Measurements from ENCODE around the gene SYT1. TPM values are rescaled to one million over a fixed set of nuclear protein-coding genes. Genes with fewer than 3 reads are reported as not detected.
"Not testable (repeated sequence)": the region's sequence is repeated elsewhere in the genome, so short reads cannot be mapped to it uniquely, and the experiment has no call there.

SYT1 gene
- total and polyA plus RNA-seq, 2 donors (not counting 1 experiment from before 2014, with no cell fraction given), result 0.60 to 1.3 TPM

GRCh38 chr12:79424109-79424721 lies 559.6 kb downstream of the SYT1 start:
- no peaks in the 10 kb centered on the region for H3K4me1 Mint-ChIP-seq
- intact Hi-C loops (cut with micrococcal nuclease), result no loop called here
- H3K27me3 Mint-ChIP-seq, result no peaks in the 10 kb centered on the region
- Histone ChIP-seq H3K4me2 (replicated peaks; ENCODE audit: low read depth, low read length, poor library complexity, severe bottlenecking) (no peak overlapping the region), H2AFZ (ENCODE audit: insufficient read depth, low read depth, low read length, poor library complexity, severe bottlenecking) (no peak overlapping the region), H3K36me3 (replicated peaks in 1 of 2; ENCODE audit: control extremely low read depth in 1 of 2, control insufficient read depth in 1 of 2, extremely low read depth in 1 of 2, insufficient read depth in 2 of 2, low read length in 1 of 2) (no peaks in the 10 kb centered on the region), H3K9me3 (ENCODE audit: control extremely low read depth in 1 of 3, control insufficient read depth in 2 of 3, insufficient read depth in 1 of 3, low read length in 2 of 3) (peaks cover 0 to 1% (median 0%) of the 10 kb centered on the region in 3 donors), H3K27me3 (replicated peaks in 1 of 4; ENCODE audit: control extremely low read depth in 1 of 4, control insufficient read depth in 3 of 4, insufficient read depth in 4 of 4, low read length in 3 of 4) (no peaks in the 10 kb centered on the region), H3K4me1 (ENCODE audit: control insufficient read depth in 2 of 2, insufficient read depth in 2 of 2, low read length in 2 of 2) (no peaks in the 10 kb centered on the region), H4K20me1 (ENCODE audit: control insufficient read depth, insufficient read depth, low read length, poor library complexity, severe bottlenecking) (no peaks in the 10 kb centered on the region), H3K79me2 (ENCODE audit: control insufficient read depth, insufficient read depth, low read length) (no peaks in the 10 kb centered on the region), H3K4me3 (ENCODE audit: control extremely low read depth in 1 of 5, extremely low read depth in 1 of 5, insufficient read depth in 1 of 5, low read depth in 2 of 5, low read length in 4 of 5) (no peak overlapping the region), H3K27ac (ENCODE audit: low read length in 2 of 2) (no peak overlapping the region), H3K9ac (ENCODE audit: low read length) (no peak overlapping the region)
- no peak overlapping the region for H3K4me3 Mint-ChIP-seq
- no peak for TF ChIP-seq EZH2 (IDR thresholded peaks at IDR 0.05; ENCODE audit: borderline replicate concordance, insufficient read depth, low read depth, low read length, poor library complexity, severe bottlenecking)
- TF ChIP-seq, protein P1, sequence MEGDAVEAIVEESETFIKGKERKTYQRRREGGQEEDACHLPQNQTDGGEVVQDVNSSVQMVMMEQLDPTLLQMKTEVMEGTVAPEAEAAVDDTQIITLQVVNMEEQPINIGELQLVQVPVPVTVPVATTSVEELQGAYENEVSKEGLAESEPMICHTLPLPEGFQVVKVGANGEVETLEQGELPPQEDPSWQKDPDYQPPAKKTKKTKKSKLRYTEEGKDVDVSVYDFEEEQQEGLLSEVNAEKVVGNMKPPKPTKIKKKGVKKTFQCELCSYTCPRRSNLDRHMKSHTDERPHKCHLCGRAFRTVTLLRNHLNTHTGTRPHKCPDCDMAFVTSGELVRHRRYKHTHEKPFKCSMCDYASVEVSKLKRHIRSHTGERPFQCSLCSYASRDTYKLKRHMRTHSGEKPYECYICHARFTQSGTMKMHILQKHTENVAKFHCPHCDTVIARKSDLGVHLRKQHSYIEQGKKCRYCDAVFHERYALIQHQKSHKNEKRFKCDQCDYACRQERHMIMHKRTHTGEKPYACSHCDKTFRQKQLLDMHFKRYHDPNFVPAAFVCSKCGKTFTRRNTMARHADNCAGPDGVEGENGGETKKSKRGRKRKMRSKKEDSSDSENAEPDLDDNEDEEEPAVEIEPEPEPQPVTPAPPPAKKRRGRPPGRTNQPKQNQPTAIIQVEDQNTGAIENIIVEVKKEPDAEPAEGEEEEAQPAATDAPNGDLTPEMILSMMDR (IDR thresholded peaks at IDR 0.05), result no peak
- H3K27ac Mint-ChIP-seq, result no peak overlapping the region
- POLR2A ChIA-PET, result no interaction called here
- ATAC-seq (ENCODE audit: low read depth) (no peak), DNase-seq (no peak)
- no peaks in the 10 kb centered on the region for H3K9me3 Mint-ChIP-seq (ENCODE audit: insufficient read depth)
- no CpG with 5 or more reads among the region's 2 CpGs for WGBS (ENCODE audit: insufficient coverage)
- CTCF ChIA-PET, result no interaction called here

- DNase-seq, result no peak
- H3K4me1 Mint-ChIP-seq, result no peaks in the 10 kb centered on the region
- ChIA-PET POLR2A (no interaction called here), CTCF (interaction anchor here (0.7 kb wide), 1 partner anchor 150 kb away, joined by 3 read pairs; no protein-coding TSS in a partner anchor)
- intact Hi-C loops (cut with micrococcal nuclease), result no loop called here
- no peaks in the 10 kb centered on the region for H3K27me3 ChIP-seq (replicated peaks in 1 of 4; ENCODE audit: control extremely low read depth in 1 of 4, control insufficient read depth in 3 of 4, insufficient read depth in 4 of 4, low read length in 3 of 4)
- no peak for ATAC-seq (ENCODE audit: low read depth)
- H3K36me3 ChIP-seq (replicated peaks in 1 of 2; ENCODE audit: control extremely low read depth in 1 of 2, control insufficient read depth in 1 of 2, extremely low read depth in 1 of 2, insufficient read depth in 2 of 2, low read length in 1 of 2), result no peaks in the 10 kb centered on the region
- no peak overlapping the region for H3K4me2 ChIP-seq (replicated peaks; ENCODE audit: low read depth, low read length, poor library complexity, severe bottlenecking)
- no peak overlapping the region for H3K9ac ChIP-seq (ENCODE audit: low read length)
- H2AFZ ChIP-seq (ENCODE audit: insufficient read depth, low read depth, low read length, poor library complexity, severe bottlenecking), result no peak overlapping the region
- TF ChIP-seq, protein P1 (IDR thresholded peaks at IDR 0.05), result no peak
- H3K27ac Mint-ChIP-seq, result no peak overlapping the region
- no peaks in the 10 kb centered on the region for H4K20me1 ChIP-seq (ENCODE audit: control insufficient read depth, insufficient read depth, low read length, poor library complexity, severe bottlenecking)
- no peak overlapping the region for H3K4me3 Mint-ChIP-seq
- H3K4me3 ChIP-seq (ENCODE audit: control extremely low read depth in 1 of 5, extremely low read depth in 1 of 5, insufficient read depth in 1 of 5, low read depth in 2 of 5, low read length in 4 of 5), result no peak overlapping the region
- H3K4me1 ChIP-seq (ENCODE audit: control insufficient read depth in 2 of 2, insufficient read depth in 2 of 2, low read length in 2 of 2), result no peaks in the 10 kb centered on the region
- H3K9me3 Mint-ChIP-seq (ENCODE audit: insufficient read depth), result no peaks in the 10 kb centered on the region
- no peak overlapping the region for H3K27ac ChIP-seq (ENCODE audit: low read length in 2 of 2)
- no peaks in the 10 kb centered on the region for H3K27me3 Mint-ChIP-seq
- H3K9me3 ChIP-seq (ENCODE audit: control extremely low read depth in 1 of 3, control insufficient read depth in 2 of 3, insufficient read depth in 1 of 3, low read length in 2 of 3), result peaks cover 0 to 1% (median 0%) of the 10 kb centered on the region in 3 donors
- no peaks in the 10 kb centered on the region for H3K79me2 ChIP-seq (ENCODE audit: control insufficient read depth, insufficient read depth, low read length)
Observed at GRCh38 chr12:79426121-79426520, 561.5 kb downstream of the SYT1 start.

- H3K9ac ChIP-seq (ENCODE audit: low read length); H4K20me1 ChIP-seq (ENCODE audit: control insufficient read depth, insufficient read depth, low read length, poor library complexity, severe bottlenecking); DNase-seq; H3K9me3 Mint-ChIP-seq (ENCODE audit: insufficient read depth); H3K36me3 ChIP-seq (replicated peaks in 1 of 2; ENCODE audit: control extremely low read depth in 1 of 2, control insufficient read depth in 1 of 2, extremely low read depth in 1 of 2, insufficient read depth in 2 of 2, low read length in 1 of 2); H3K4me3 Mint-ChIP-seq; H3K27ac ChIP-seq (ENCODE audit: low read length in 2 of 2); H3K4me1 ChIP-seq (ENCODE audit: control insufficient read depth in 2 of 2, insufficient read depth in 2 of 2, low read length in 2 of 2); H3K27me3 ChIP-seq (replicated peaks in 1 of 4; ENCODE audit: control extremely low read depth in 1 of 4, control insufficient read depth in 3 of 4, insufficient read depth in 4 of 4, low read length in 3 of 4); H3K27ac Mint-ChIP-seq; POLR2A ChIA-PET; H3K9me3 ChIP-seq (ENCODE audit: control extremely low read depth in 1 of 3, control insufficient read depth in 2 of 3, insufficient read depth in 1 of 3, low read length in 2 of 3); CTCF ChIA-PET; H3K4me3 ChIP-seq (ENCODE audit: control extremely low read depth in 1 of 5, extremely low read depth in 1 of 5, insufficient read depth in 1 of 5, low read depth in 2 of 5, low read length in 4 of 5); H3K79me2 ChIP-seq (ENCODE audit: control insufficient read depth, insufficient read depth, low read length); H3K27me3 Mint-ChIP-seq; ATAC-seq (ENCODE audit: low read depth); H3K4me1 Mint-ChIP-seq; H2AFZ ChIP-seq (ENCODE audit: insufficient read depth, low read depth, low read length, poor library complexity, severe bottlenecking); H3K4me2 ChIP-seq (replicated peaks; ENCODE audit: low read depth, low read length, poor library complexity, severe bottlenecking); intact Hi-C loops (cut with micrococcal nuclease): not testable (repeated sequence)
- WGBS (ENCODE audit: insufficient coverage), result 55% methylated on average over 3 of the region's 3 CpGs
Observed at GRCh38 chr12:79426744-79427143, 562.2 kb downstream of the SYT1 start.

Data from B cell (primary cell).